D721Med (cell line): ENCODE data around the gene NT5M.
A peak's percentile ranks its signal among the peaks of the same experiment; 100 is the strongest.

ENCODE experiments used
- DNase-seq: peaks from one replicate; pipeline ENCODE4 v3.0.0; 2011; ENCODE audit warnings: low spot score; ENCODE audit not compliant: insufficient read length
- FAIRE-seq: peaks from 2 replicates; lab custom pipeline; 2011; peaks lifted over from hg19 to GRCh38; lab: Jason Lieb, UNC
- CTCF ChIP-seq: IDR thresholded peaks from 2 replicates; pipeline ENCODE4 v1.5.1; 2012; ENCODE audit warnings: mild to moderate bottlenecking, control low read depth; ENCODE audit not compliant: insufficient read depth; ENCODE audit errors: missing control alignments

NT5M gene

GRCh38 chr17:17325228-17325627 lies 22.1 kb downstream of the NT5M start:
- FAIRE-seq, result no peak
- DNase-seq, result no peak
- no peak for TF ChIP-seq CTCF

GRCh38 chr17:17325816-17326215 lies 22.6 kb downstream of the NT5M start:
- no peak for TF ChIP-seq CTCF
- peak; percentile 10 for DNase-seq
- no peak for FAIRE-seq

- no peak for TF ChIP-seq CTCF
- DNase-seq (no peak), FAIRE-seq (no peak)
These were observed 23.2 kb downstream of the NT5M start for GRCh38 chr17:17326275-17326875.

- FAIRE-seq, result no peak
- no peak for DNase-seq
- TF ChIP-seq CTCF, result no peak
These were observed 25.1 kb downstream of the NT5M start for GRCh38 chr17:17328251-17328650.

- DNase-seq (no peak), FAIRE-seq (no peak)
- TF ChIP-seq CTCF, result no peak
These were observed 38.3 kb downstream of the NT5M start for GRCh38 chr17:17341452-17341851.

GRCh38 chr17:17342242-17342945 lies 39.2 kb downstream of the NT5M start:
- DNase-seq, result no peak
- no peak for TF ChIP-seq CTCF
- no peak for FAIRE-seq

- DNase-seq (no peak), FAIRE-seq (no peak)
- no peak for TF ChIP-seq CTCF
These were observed 40.1 kb downstream of the NT5M start for GRCh38 chr17:17343160-17343735.
